ENCODE results near the gene LKAAEAR1. TPM values are rescaled to one million over a fixed set of nuclear protein-coding genes. Genes with fewer than 3 reads are reported as not detected.
A peak's percentile ranks its signal among the peaks of the same experiment; 100 is the strongest.

LKAAEAR1 gene
- total and polyA plus RNA-seq, 9 of the 15 experiments (the other 6 are each of a cell fraction or from before 2014, with no cell fraction given), result not detected

- TF ChIP-seq ZNF395 (CRISPR knock-in tag; IDR thresholded peaks at IDR 0.05), result 0 out of 2 replicates have a peak, but pooled peaks have one; percentile 59
- no peak for TF ChIP-seq ZSCAN32 (CRISPR knock-in tag; IDR thresholded peaks at IDR 0.05)
- peak in 1 of 2 experiments; percentile 59; a peak in 1 of 4 replicates for TF ChIP-seq NONO (IDR thresholded peaks at IDR 0.05; ENCODE audit: low read depth in 2 of 2, low read length in 1 of 2)
- TF ChIP-seq ZBTB7A (IDR thresholded peaks at IDR 0.05; ENCODE audit: borderline replicate concordance, control insufficient read depth, low read depth, low read length), result peak; percentile 55; the same call in 1 of the 2 replicates
- TF ChIP-seq ZNF134 (CRISPR knock-in tag; conservative IDR thresholded peaks at IDR 0.05), result no peak
- no peak for TF ChIP-seq HIVEP1 (CRISPR knock-in tag; IDR thresholded peaks at IDR 0.05)
- peak in 1 of 3 experiments; percentile 44; a peak in 2 of 6 replicates for TF ChIP-seq ZBTB11 (CRISPR knock-in tag; IDR thresholded peaks at IDR 0.05)
- TF ChIP-seq MAZ (CRISPR knock-in tag; conservative IDR thresholded peaks at IDR 0.05 in 1 of 2, IDR thresholded peaks at IDR 0.05 in 1 of 2), result peak; percentile 90 to 95
- TF ChIP-seq SMARCE1 (IDR thresholded peaks at IDR 0.05), result 0 out of 2 replicates have a peak, but pooled peaks have one; percentile 15
- TF ChIP-seq SPI1 (IDR thresholded peaks at IDR 0.05; ENCODE audit: borderline replicate concordance, low read depth, low read length), result peak; percentile 96
- TF ChIP-seq, protein P1, sequence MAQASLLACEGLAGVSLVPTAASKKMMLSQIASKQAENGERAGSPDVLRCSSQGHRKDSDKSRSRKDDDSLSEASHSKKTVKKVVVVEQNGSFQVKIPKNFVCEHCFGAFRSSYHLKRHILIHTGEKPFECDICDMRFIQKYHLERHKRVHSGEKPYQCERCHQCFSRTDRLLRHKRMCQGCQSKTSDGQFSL (CRISPR knock-in tag; IDR thresholded peaks at IDR 0.05), result no peak
- TF ChIP-seq, protein P1 (tag; IDR thresholded peaks at IDR 0.05), result no peak
- TF ChIP-seq CTBP1 (IDR thresholded peaks at IDR 0.05; ENCODE audit: borderline replicate concordance), result peak; percentile 73; the same call in 1 of the 2 replicates
- TF ChIP-seq, protein P2, sequence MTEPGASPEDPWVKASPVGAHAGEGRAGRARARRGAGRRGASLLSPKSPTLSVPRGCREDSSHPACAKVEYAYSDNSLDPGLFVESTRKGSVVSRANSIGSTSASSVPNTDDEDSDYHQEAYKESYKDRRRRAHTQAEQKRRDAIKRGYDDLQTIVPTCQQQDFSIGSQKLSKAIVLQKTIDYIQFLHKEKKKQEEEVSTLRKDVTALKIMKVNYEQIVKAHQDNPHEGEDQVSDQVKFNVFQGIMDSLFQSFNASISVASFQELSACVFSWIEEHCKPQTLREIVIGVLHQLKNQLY (CRISPR knock-in tag; conservative IDR thresholded peaks at IDR 0.05), result no peak
- TF ChIP-seq MED1 (CRISPR knock-in tag; IDR thresholded peaks at IDR 0.05; ENCODE audit: borderline replicate concordance), result no peak
- TF ChIP-seq COPS2 (conservative IDR thresholded peaks at IDR 0.05), result no peak
- peak; percentile 79 for TF ChIP-seq HDAC2 (IDR thresholded peaks at IDR 0.05)
- no peak for TF ChIP-seq DDX20 (tag; IDR thresholded peaks at IDR 0.05; ENCODE audit: low read depth)
- no peak for TF ChIP-seq RNF2 (IDR thresholded peaks at IDR 0.05)
- peak; percentile 79 for TF ChIP-seq BHLHE40 (IDR thresholded peaks at IDR 0.05; ENCODE audit: low read length)
- TF ChIP-seq IRF2 (CRISPR knock-in tag; IDR thresholded peaks at IDR 0.05), result no peak
These were observed 4.8 kb downstream of the LKAAEAR1 start, which contains the start of gene RGS19 (continued) for GRCh38 chr20:64079273-64080012.

Measured in K562 (cell line).